Panc1 (cell line): Measurements from ENCODE around the gene DGAT2.

ENCODE experiments used
- POLR2AphosphoS5 ChIP-seq: IDR thresholded peaks from 2 replicates; pipeline ENCODE4 v1.6.1; 2012; ENCODE audit warnings: mild to moderate bottlenecking, low read depth, low read length, moderate library complexity
- SIN3A ChIP-seq: IDR thresholded peaks from 2 replicates; pipeline ENCODE4 v1.6.1; 2012; ENCODE audit warnings: low read depth, mild to moderate bottlenecking, low read length, moderate library complexity, borderline replicate concordance; ENCODE audit not compliant: insufficient read depth
- TF ChIP-seq, protein P1 (sequence below): fragments of 450-650 bp; IDR thresholded peaks from 2 replicates; pipeline ENCODE4 v1.5.1; 2017; ENCODE audit warnings: mild to moderate bottlenecking

DNA sequence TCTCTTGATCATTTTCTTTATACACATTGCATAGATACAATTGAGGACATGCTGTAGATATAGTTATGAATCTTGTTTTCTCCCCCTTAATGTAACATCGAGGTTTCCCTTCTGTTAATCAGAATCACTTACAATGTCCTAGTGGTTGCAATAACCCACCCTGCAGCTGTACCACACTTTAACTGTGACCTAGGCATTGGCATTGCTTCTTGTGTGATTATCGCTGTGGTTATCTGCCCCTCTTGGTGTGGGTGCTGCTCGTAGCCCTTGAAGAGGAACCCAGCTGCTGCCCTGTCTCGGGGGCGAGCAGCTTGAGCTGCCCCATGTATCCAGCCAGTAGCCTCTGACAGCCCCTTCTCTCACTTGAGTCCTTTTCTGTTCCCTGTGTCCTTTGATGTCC lies 1.5 kb downstream of the DGAT2 start:
- TF ChIP-seq, protein P1, sequence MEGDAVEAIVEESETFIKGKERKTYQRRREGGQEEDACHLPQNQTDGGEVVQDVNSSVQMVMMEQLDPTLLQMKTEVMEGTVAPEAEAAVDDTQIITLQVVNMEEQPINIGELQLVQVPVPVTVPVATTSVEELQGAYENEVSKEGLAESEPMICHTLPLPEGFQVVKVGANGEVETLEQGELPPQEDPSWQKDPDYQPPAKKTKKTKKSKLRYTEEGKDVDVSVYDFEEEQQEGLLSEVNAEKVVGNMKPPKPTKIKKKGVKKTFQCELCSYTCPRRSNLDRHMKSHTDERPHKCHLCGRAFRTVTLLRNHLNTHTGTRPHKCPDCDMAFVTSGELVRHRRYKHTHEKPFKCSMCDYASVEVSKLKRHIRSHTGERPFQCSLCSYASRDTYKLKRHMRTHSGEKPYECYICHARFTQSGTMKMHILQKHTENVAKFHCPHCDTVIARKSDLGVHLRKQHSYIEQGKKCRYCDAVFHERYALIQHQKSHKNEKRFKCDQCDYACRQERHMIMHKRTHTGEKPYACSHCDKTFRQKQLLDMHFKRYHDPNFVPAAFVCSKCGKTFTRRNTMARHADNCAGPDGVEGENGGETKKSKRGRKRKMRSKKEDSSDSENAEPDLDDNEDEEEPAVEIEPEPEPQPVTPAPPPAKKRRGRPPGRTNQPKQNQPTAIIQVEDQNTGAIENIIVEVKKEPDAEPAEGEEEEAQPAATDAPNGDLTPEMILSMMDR, result no peak
- TF ChIP-seq SIN3A (no peak), POLR2AphosphoS5 (no peak)
